Spleen (tissue), 7 donors: ENCODE measurements around the gene PRSS38.

Source experiments
- POLR2AphosphoS5 ChIP-seq, 3 donors: sonication (generic); formaldehyde crosslinking; IDR thresholded peaks; one replicate each; pipeline ENCODE4 v1.5.1; 2017; ENCODE audit warnings: antibody characterized with exemption in 3 of 3
- TF ChIP-seq, protein P1 (sequence below), 11 experiments: fragments of 200-600 bp in 7 of 11; fragments of 450-650 bp in 4 of 11; sonication (generic) in 4 of 11; IDR thresholded peaks in 8 of 11; conservative IDR thresholded peaks in 3 of 11; 1 replicate in 7 of 11; 2 replicates in 4 of 11; pipeline versions ENCODE4 v1.4.0 to v1.8.0; 2016 to 2021; ENCODE audit warnings: antibody characterized with exemption in 11 of 11, inconsistent platforms in 4 of 11, mild to moderate bottlenecking in 1 of 11
- donor health status: DM: no; HTN: no; CAD: no; lungs with moderate emphysema.
- donor health status: DM: no; HTN: no; CAD: no.
- donor health status: DM: no; HTN: no; CAD: no.

DNA sequence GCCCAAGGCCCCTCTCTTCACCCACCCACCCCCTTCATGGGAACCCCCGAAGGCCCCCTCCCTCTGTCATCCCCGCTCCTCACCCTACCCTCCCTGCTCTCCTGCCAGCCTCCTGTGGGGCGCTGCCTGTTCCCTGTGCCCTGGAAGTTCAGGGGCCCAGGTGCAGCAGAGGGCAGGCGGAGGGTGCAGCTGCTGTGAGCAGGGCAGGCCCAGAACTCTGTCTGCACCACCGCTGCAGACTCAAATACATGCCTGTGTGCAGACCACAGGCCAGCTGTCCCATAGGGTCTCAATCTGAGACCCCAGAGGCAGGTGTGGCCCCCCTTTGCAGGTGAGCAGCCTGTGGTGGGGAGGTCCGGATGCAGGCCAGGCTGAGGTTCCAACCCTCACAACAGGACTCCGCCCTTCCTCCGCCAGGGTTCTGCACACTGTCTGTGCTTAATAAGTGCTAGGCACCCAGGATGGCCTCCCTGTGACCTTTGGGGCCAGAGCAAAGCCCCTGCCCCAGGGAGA lies 69.7 kb downstream of the PRSS38 start:
- no peak for TF ChIP-seq POLR2AphosphoS5 (IDR thresholded peaks at IDR 0.05)
- TF ChIP-seq, protein P1, sequence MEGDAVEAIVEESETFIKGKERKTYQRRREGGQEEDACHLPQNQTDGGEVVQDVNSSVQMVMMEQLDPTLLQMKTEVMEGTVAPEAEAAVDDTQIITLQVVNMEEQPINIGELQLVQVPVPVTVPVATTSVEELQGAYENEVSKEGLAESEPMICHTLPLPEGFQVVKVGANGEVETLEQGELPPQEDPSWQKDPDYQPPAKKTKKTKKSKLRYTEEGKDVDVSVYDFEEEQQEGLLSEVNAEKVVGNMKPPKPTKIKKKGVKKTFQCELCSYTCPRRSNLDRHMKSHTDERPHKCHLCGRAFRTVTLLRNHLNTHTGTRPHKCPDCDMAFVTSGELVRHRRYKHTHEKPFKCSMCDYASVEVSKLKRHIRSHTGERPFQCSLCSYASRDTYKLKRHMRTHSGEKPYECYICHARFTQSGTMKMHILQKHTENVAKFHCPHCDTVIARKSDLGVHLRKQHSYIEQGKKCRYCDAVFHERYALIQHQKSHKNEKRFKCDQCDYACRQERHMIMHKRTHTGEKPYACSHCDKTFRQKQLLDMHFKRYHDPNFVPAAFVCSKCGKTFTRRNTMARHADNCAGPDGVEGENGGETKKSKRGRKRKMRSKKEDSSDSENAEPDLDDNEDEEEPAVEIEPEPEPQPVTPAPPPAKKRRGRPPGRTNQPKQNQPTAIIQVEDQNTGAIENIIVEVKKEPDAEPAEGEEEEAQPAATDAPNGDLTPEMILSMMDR (IDR thresholded peaks at IDR 0.05 in 8 of 11, conservative IDR thresholded peaks at IDR 0.05 in 3 of 11) = no peak
